H1 (cell line): Measurements from ENCODE around the gene PARP14. TPM values are rescaled to one million over a fixed set of nuclear protein-coding genes. Genes with fewer than 3 reads are reported as not detected.
A peak's percentile ranks its signal among the peaks of the same experiment; 100 is the strongest.

Experiments used
- CTCF ChIA-PET: fragments of 300-600 bp; sonication (Branson Sonifier 250); formaldehyde crosslinking; loops from one replicate; lab custom pipeline; 2021; ENCODE audit not compliant: partially characterized antibody; lab: Charles Lee
- POLR2A ChIA-PET: fragments of 300-600 bp; sonication (Branson Sonifier 250); formaldehyde crosslinking; loops from one replicate; lab custom pipeline; 2021; ENCODE audit warnings: inconsistent platforms; ENCODE audit not compliant: partially characterized antibody; lab: Charles Lee
- DNase-seq, 2 experiments: peaks; one replicate each; pipeline versions ENCODE4 v3.0.0 to v3.0.0-alpha.2; 2010 to 2022; ENCODE audit warnings: low spot score in 2 of 2, low read depth in 1 of 2, mixed read lengths in 1 of 2
- FAIRE-seq: peaks from 2 replicates; lab custom pipeline; 2011; peaks lifted over from hg19 to GRCh38; lab: Jason Lieb, UNC
- H2AFZ ChIP-seq: 2 replicates; pipeline ENCODE4 v1.8.1; 2012; ENCODE audit warnings: low read length, inconsistent platforms
- H2AK5ac ChIP-seq: 2 replicates; pipeline ENCODE4 v1.6.1; 2013; ENCODE audit warnings: low read depth, low read length
- H2BK120ac ChIP-seq: replicated peaks from 2 replicates; pipeline ENCODE3; 2013; ENCODE audit warnings: low read depth, low read length, inconsistent platforms
- H2BK12ac ChIP-seq: 2 replicates; pipeline ENCODE4 v1.6.1; 2013; ENCODE audit warnings: low read depth, low read length
- H2BK15ac ChIP-seq: 2 replicates; pipeline ENCODE4 v1.6.1; 2013; ENCODE audit warnings: low read length
- H2BK20ac ChIP-seq: 2 replicates; pipeline ENCODE4 v1.6.1; 2013; ENCODE audit warnings: low read length
- H2BK5ac ChIP-seq: 2 replicates; pipeline ENCODE4 v1.6.1; 2013; ENCODE audit warnings: low read depth, low read length
- H3K14ac ChIP-seq: 2 replicates; pipeline ENCODE4 v1.6.1; 2013; ENCODE audit warnings: inconsistent platforms; ENCODE audit not compliant: insufficient read length
- H3K18ac ChIP-seq: 2 replicates; pipeline ENCODE4 v1.6.1; 2013; ENCODE audit warnings: low read length; ENCODE audit errors: extremely low read depth
- H3K23ac ChIP-seq: 2 replicates; pipeline ENCODE4 v1.6.1; 2013; ENCODE audit warnings: inconsistent platforms; ENCODE audit not compliant: insufficient read length
- H3K23me2 ChIP-seq: 2 replicates; pipeline ENCODE4 v1.6.1; 2013; ENCODE audit warnings: low read depth, low read length
- H3K27ac ChIP-seq: 2 replicates; pipeline ENCODE4 v1.6.1; 2011; ENCODE audit warnings: low read depth, low read length, inconsistent platforms
- H3K27me3 ChIP-seq, 4 experiments: replicated peaks in 1 of 4; 1 replicate in 1 of 4; 2 replicates in 3 of 4; pipeline versions ENCODE4 v1.6.1 to v1.8.1; 2011 to 2013; ENCODE audit warnings: low read length in 3 of 4, mild to moderate bottlenecking in 3 of 4, inconsistent platforms in 2 of 4, mixed read lengths in 2 of 4, moderate library complexity in 1 of 4; ENCODE audit not compliant: control insufficient read depth in 3 of 4, insufficient read depth in 3 of 4; ENCODE audit errors: extremely low read depth in 1 of 4
- H3K36me3 ChIP-seq, 4 experiments: 2 replicates each; pipeline versions ENCODE4 v1.6.1 to v1.8.1; 2011 to 2013; ENCODE audit warnings: mild to moderate bottlenecking in 4 of 4, low read length in 3 of 4, moderate library complexity in 2 of 4, control low read depth in 1 of 4, inconsistent platforms in 1 of 4; ENCODE audit not compliant: insufficient read depth in 4 of 4, control insufficient read depth in 2 of 4
- H3K4ac ChIP-seq: replicated peaks from 2 replicates; pipeline ENCODE3; 2013; ENCODE audit warnings: low read length, low read depth, mixed read lengths, inconsistent platforms; ENCODE audit not compliant: insufficient read length
- H3K4me1 ChIP-seq, 4 experiments: replicated peaks in 1 of 4; 1 replicate in 1 of 4; 2 replicates in 3 of 4; pipeline versions ENCODE4 v1.6.1 to v1.8.1; 2011 to 2013; ENCODE audit warnings: low read length in 3 of 4, inconsistent platforms in 2 of 4, mixed read lengths in 1 of 4; ENCODE audit not compliant: insufficient read depth in 4 of 4, control insufficient read depth in 3 of 4
- H3K4me2 ChIP-seq, 2 experiments: 2 replicates each; pipeline versions ENCODE4 v1.6.1 to v1.8.1; 2011 to 2013; ENCODE audit warnings: low read depth in 2 of 2, low read length in 2 of 2, control low read depth in 1 of 2, inconsistent platforms in 1 of 2, mild to moderate bottlenecking in 1 of 2; ENCODE audit not compliant: insufficient read depth in 1 of 2
- H3K4me3 ChIP-seq, 4 experiments: fragments of 200-600, 300-600 bp in 1 of 4; sonication (generic), shearing (Covaris generic), sonication (Bioruptor Twin) in 1 of 4; 2 replicates each; pipeline versions ENCODE4 v1.5.1 to v1.8.1; 2011 to 2016; ENCODE audit warnings: low read length in 4 of 4, low read depth in 3 of 4, control low read depth in 2 of 4, inconsistent platforms in 2 of 4, mild to moderate bottlenecking in 2 of 4, mixed read lengths in 1 of 4, moderate library complexity in 1 of 4; ENCODE audit not compliant: insufficient read depth in 2 of 4; ENCODE audit errors: extremely low read depth in 1 of 4
- H3K56ac ChIP-seq: replicated peaks from 2 replicates; pipeline ENCODE3; 2013; ENCODE audit warnings: low read depth, mild to moderate bottlenecking, mixed read lengths, low read length, inconsistent platforms; ENCODE audit not compliant: insufficient read length
- H3K79me1 ChIP-seq: 2 replicates; pipeline ENCODE4 v1.6.1; 2013; ENCODE audit warnings: low read depth, low read length, control low read depth
- H3K79me2 ChIP-seq, 2 experiments: 2 replicates each; pipeline versions ENCODE4 v1.6.1 to v1.8.1; 2012 to 2013; ENCODE audit warnings: low read length in 2 of 2, mild to moderate bottlenecking in 2 of 2, inconsistent platforms in 1 of 2; ENCODE audit not compliant: insufficient read depth in 2 of 2, control insufficient read depth in 1 of 2
- H3K9ac ChIP-seq, 4 experiments: replicated peaks in 1 of 4; 1 replicate in 1 of 4; 2 replicates in 3 of 4; pipeline versions ENCODE4 v1.6.1 to v1.8.1; 2011 to 2013; ENCODE audit warnings: low read depth in 3 of 4, low read length in 3 of 4, control low read depth in 2 of 4, mild to moderate bottlenecking in 2 of 4, moderate library complexity in 2 of 4, inconsistent platforms in 1 of 4; ENCODE audit errors: extremely low read depth in 1 of 4
- H3K9me3 ChIP-seq, 2 experiments: 2 replicates each; pipeline versions ENCODE4 v1.6.1 to v1.8.1; 2012 to 2013; ENCODE audit warnings: mild to moderate bottlenecking in 2 of 2, moderate library complexity in 2 of 2, control low read depth in 1 of 2, inconsistent platforms in 1 of 2, low read depth in 1 of 2, low read length in 1 of 2, mixed read lengths in 1 of 2; ENCODE audit not compliant: insufficient read depth in 2 of 2
- H4K20me1 ChIP-seq, 2 experiments: replicated peaks in 1 of 2; 2 replicates each; pipeline versions ENCODE3 to v1.8.1; 2011 to 2013; ENCODE audit warnings: inconsistent platforms in 2 of 2, low read length in 2 of 2, mild to moderate bottlenecking in 1 of 2; ENCODE audit not compliant: insufficient read depth in 2 of 2, control insufficient read depth in 1 of 2
- H4K5ac ChIP-seq: 2 replicates; pipeline ENCODE4 v1.6.1; 2013; ENCODE audit warnings: low read length, low read depth, mixed read lengths, inconsistent platforms; ENCODE audit not compliant: insufficient read length
- H4K8ac ChIP-seq: 2 replicates; pipeline ENCODE4 v1.8.0; 2013; ENCODE audit warnings: mild to moderate bottlenecking, moderate library complexity, low read length, inconsistent platforms; ENCODE audit not compliant: insufficient read depth; ENCODE audit errors: extremely low read depth
- H4K91ac ChIP-seq: replicated peaks from 2 replicates; pipeline ENCODE3; 2013; ENCODE audit warnings: low read length, mixed read lengths, inconsistent platforms; ENCODE audit not compliant: insufficient read length
- EP300 ChIP-seq, 2 experiments: IDR thresholded peaks; 1 replicate in 1 of 2; 2 replicates in 1 of 2; pipeline ENCODE4 v1.6.1; 2011 to 2012; ENCODE audit warnings: low read depth in 2 of 2, low read length in 2 of 2, mild to moderate bottlenecking in 2 of 2, borderline replicate concordance in 1 of 2, inconsistent platforms in 1 of 2, moderate library complexity in 1 of 2
- POLR2A ChIP-seq, 2 experiments: IDR thresholded peaks; 1 replicate in 1 of 2; 2 replicates in 1 of 2; pipeline ENCODE4 v1.6.1; 2011; ENCODE audit warnings: low read depth in 2 of 2, low read length in 2 of 2, mild to moderate bottlenecking in 2 of 2; ENCODE audit errors: control extremely low read depth in 1 of 2
- SIX5 ChIP-seq: IDR thresholded peaks from 2 replicates; pipeline ENCODE4 v1.6.1; 2011; ENCODE audit warnings: mild to moderate bottlenecking, low read depth, low read length
- WGBS, 2 experiments: shearing (Covaris generic) in 1 of 2; methylation state at CpG; one replicate each; pipeline versions ENCODE4 v1.1.6 to v1.1.7; 2013 to 2015; ENCODE audit warnings: low lambda C conversion rate in 2 of 2, mixed read lengths in 2 of 2, inconsistent platforms in 1 of 2, low coverage in 1 of 2, missing lambda C conversion rate in 1 of 2; ENCODE audit not compliant: insufficient replicate concordance in 2 of 2, insufficient coverage in 1 of 2, insufficient read length in 1 of 2; ENCODE audit errors: extremely low coverage in 1 of 2, missing lambda C conversion rate in 1 of 2; 5-methylcytosine and 5-hydroxymethylcytosine counted together
- polyA plus RNA-seq, 7 experiments: library from polyadenylated mRNA; depleted of rRNA in 3 of 7; stranded (reverse) in 5 of 7; unstranded in 2 of 7; fragments of >200 nt in 5 of 7; fragments of 200-250 nt in 2 of 7; gene quantifications; 1 replicate in 5 of 7; 2 replicates in 1 of 7; 4 replicates in 1 of 7; pipeline versions ENCODE4 v1.2.1 to v1.2.3, GENCODE V29; 2011 to 2013; ENCODE audit warnings: missing spikeins in 2 of 7, mixed read lengths in 2 of 7
- total RNA-seq: library from RNA; stranded (reverse); fragmentation: NEBNext Ultra II Directional; extraction: Animal tissue kit (Norgen Biotek cat#: 25700); gene quantifications from 2 replicates; pipeline ENCODE4 v1.2.1, GENCODE V29; 2021

Gene PARP14
- total and polyA plus RNA-seq, 2 of the 8 experiments (the other 6 are each of a cell fraction or from before 2014, with no cell fraction given), result 12.6 to 17.6 TPM

- TF ChIP-seq SIX5 (no peak), POLR2A (IDR thresholded peaks at IDR 0.05; ENCODE audit: control extremely low read depth in 1 of 2, low read depth in 2 of 2, low read length in 2 of 2) (no peak), EP300 (IDR thresholded peaks at IDR 0.05; ENCODE audit: borderline replicate concordance in 1 of 2, low read depth in 2 of 2, low read length in 2 of 2) (peak in 1 of 2 experiments; percentile 37; a peak in 1 of 3 replicates)
- TF ChIP-seq, all 59 proteins: peak for 1
- H3K79me2 ChIP-seq, result no peaks in the 10 kb centered on the region
- no peak overlapping the region for H3K56ac ChIP-seq
- H3K79me1 ChIP-seq, result no peaks in the 10 kb centered on the region
- H2BK12ac ChIP-seq, result no peak overlapping the region
- no peaks in the 10 kb centered on the region; a peak in 1 of 7 replicates for H3K4me1 ChIP-seq
- H4K91ac ChIP-seq, result no peak overlapping the region
- no peak overlapping the region for H2BK20ac ChIP-seq
- H3K9ac ChIP-seq, result no peak overlapping the region
- H4K20me1 ChIP-seq, result no peaks in the 10 kb centered on the region
- no peak overlapping the region for H3K18ac ChIP-seq
- DNase-seq, result no peak
- no peak overlapping the region for H2BK5ac ChIP-seq
- no peak overlapping the region for H4K8ac ChIP-seq
- H2AFZ ChIP-seq, result no peak overlapping the region
- H3K14ac ChIP-seq, result no peak overlapping the region
- no peak overlapping the region for H2BK120ac ChIP-seq
- peaks cover 0 to 8% (median 1%) of the 10 kb centered on the region in 4 experiments; a peak in 3 of 8 replicates for H3K36me3 ChIP-seq
- H3K27ac ChIP-seq, result no peak overlapping the region
- no peak overlapping the region for H3K4me3 ChIP-seq
- H4K5ac ChIP-seq, result no peak overlapping the region
- H3K23me2 ChIP-seq, result no peaks in the 10 kb centered on the region
- H3K4me2 ChIP-seq, result no peak overlapping the region
- no peak overlapping the region for H2BK15ac ChIP-seq
- 96% methylated on average over 11 of the region's 20 CpGs; no CpG with 5 or more reads in 1 of the 2 experiments for WGBS, 2 experiments
- H3K9me3 ChIP-seq, result peaks cover 4% of the 10 kb centered on the region in 2 experiments; a peak in 3 of 4 replicates
- FAIRE-seq, result no peak
- H2AK5ac ChIP-seq, result no peak overlapping the region
- ChIA-PET CTCF (no interaction called here), POLR2A (no interaction called here)
- H3K23ac ChIP-seq, result no peak overlapping the region
- no peaks in the 10 kb centered on the region for H3K27me3 ChIP-seq
- no peak overlapping the region for H3K4ac ChIP-seq
These were observed 44.5 kb downstream of the PARP14 start for GRCh38 chr3:122725106-122725505.
